Measurements from ENCODE around the gene ADPGK.

- no peak for TF ChIP-seq CTCF (IDR thresholded peaks at IDR 0.05; ENCODE audit: low read length)
- no peak for TF ChIP-seq EZH2 (optimal IDR thresholded peaks at IDR 0.05; ENCODE audit: low read depth, low read length)
- no peak for TF ChIP-seq EZH2phosphoT487 (IDR thresholded peaks at IDR 0.05; ENCODE audit: low read length)
Measured at GRCh38 chr15:72751751-72752455, 31.7 kb downstream of the ADPGK start.

Data from MM.1S (cell line).